ENCODE measurements around the gene GSTM4.
A peak's percentile ranks its signal among the peaks of the same experiment; 100 is the strongest.
"Not testable (repeated sequence)": the region's sequence is repeated elsewhere in the genome, so short reads cannot be mapped to it uniquely, and the experiment has no call there.

GSTM4 gene

GRCh38 chr1:109658533-109659042, 2.7 kb downstream of the GSTM4 start:
- peak in 1 of 2 experiments; percentile 25 for DNase-seq (ENCODE audit: low read depth in 1 of 2, low spot score in 1 of 2)
- TF ChIP-seq, protein P1, sequence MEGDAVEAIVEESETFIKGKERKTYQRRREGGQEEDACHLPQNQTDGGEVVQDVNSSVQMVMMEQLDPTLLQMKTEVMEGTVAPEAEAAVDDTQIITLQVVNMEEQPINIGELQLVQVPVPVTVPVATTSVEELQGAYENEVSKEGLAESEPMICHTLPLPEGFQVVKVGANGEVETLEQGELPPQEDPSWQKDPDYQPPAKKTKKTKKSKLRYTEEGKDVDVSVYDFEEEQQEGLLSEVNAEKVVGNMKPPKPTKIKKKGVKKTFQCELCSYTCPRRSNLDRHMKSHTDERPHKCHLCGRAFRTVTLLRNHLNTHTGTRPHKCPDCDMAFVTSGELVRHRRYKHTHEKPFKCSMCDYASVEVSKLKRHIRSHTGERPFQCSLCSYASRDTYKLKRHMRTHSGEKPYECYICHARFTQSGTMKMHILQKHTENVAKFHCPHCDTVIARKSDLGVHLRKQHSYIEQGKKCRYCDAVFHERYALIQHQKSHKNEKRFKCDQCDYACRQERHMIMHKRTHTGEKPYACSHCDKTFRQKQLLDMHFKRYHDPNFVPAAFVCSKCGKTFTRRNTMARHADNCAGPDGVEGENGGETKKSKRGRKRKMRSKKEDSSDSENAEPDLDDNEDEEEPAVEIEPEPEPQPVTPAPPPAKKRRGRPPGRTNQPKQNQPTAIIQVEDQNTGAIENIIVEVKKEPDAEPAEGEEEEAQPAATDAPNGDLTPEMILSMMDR (IDR thresholded peaks at IDR 0.05; ENCODE audit: insufficient read depth, low read length) = no peak
- no peak for TF ChIP-seq REST (IDR thresholded peaks at IDR 0.05; ENCODE audit: insufficient replicate concordance, low read depth)
- TF ChIP-seq POLR2AphosphoS5 (IDR thresholded peaks at IDR 0.05; ENCODE audit: low read depth) = peak; percentile 19; the same call in 1 of the 2 replicates
- Histone ChIP-seq H3K4me3 (replicated peaks; ENCODE audit: insufficient read depth, low read length) (no peak overlapping the region), H3K27ac (replicated peaks) (no peak overlapping the region), H3K27me3 (ENCODE audit: insufficient read depth, poor library complexity, severe bottlenecking) (no peaks in the 10 kb centered on the region)

GRCh38 chr1:109659145-109659544, 3.2 kb downstream of the GSTM4 start:
- Histone ChIP-seq H3K4me3 (replicated peaks; ENCODE audit: insufficient read depth, low read length) (no peak overlapping the region), H3K27ac (replicated peaks) (no peak overlapping the region), H3K27me3 (ENCODE audit: insufficient read depth, poor library complexity, severe bottlenecking) (no peaks in the 10 kb centered on the region)
- DNase-seq (ENCODE audit: low read depth in 1 of 2, low spot score in 1 of 2) = no peak
- TF ChIP-seq GABPA (IDR thresholded peaks at IDR 0.05; ENCODE audit: low read depth) (no peak), POLR2AphosphoS5 (IDR thresholded peaks at IDR 0.05; ENCODE audit: low read depth) (no peak), SPI1 (IDR thresholded peaks at IDR 0.05; ENCODE audit: borderline replicate concordance, low read depth) (no peak), REST (IDR thresholded peaks at IDR 0.05; ENCODE audit: insufficient replicate concordance, low read depth) (no peak)
- TF ChIP-seq, protein P1 (IDR thresholded peaks at IDR 0.05; ENCODE audit: insufficient read depth, low read length) = no peak

DNA sequence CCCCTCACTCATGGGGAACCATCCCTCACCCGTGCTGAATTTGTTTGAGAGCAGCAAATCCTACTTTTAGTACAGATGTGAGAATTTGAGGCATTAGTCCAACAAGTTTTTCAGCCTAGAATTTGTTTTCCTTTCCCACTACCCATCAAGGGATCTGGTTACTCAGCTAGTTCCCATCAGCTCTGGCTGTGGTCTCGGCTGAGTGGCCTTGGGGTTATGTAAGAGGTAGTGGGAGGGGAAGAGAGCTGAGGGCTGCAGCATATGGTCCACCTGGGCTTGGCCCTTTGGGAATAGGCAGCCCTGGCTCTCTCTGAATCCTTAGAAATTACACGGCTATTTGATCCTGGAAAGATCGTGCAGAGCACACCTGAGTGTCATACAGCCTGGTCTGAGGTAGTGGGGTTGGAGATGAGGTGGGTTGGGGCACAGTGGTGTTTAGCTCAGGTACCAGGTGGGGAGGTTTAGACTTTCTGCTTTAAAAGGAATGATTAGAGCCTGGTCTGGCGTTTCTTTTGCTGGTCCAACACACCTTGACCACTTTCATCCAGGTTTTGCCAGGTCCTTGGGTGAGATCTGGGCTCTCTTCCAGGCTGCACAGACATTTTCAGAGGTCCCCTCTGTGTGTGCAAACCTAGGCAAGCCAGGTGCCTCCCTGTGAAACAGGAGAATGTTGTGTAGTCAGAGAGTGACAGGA, 4.2 kb downstream of the GSTM4 start:
- DNase-seq (ENCODE audit: low read depth in 1 of 2, low spot score in 1 of 2) = peak in 1 of 2 experiments; percentile 63
- H3K27ac ChIP-seq (replicated peaks) = no peak overlapping the region
- peak; percentile 2; the same call in 1 of the 2 replicates for TF ChIP-seq SPI1 (IDR thresholded peaks at IDR 0.05; ENCODE audit: borderline replicate concordance, low read depth)
- no peak for TF ChIP-seq POLR2AphosphoS5 (IDR thresholded peaks at IDR 0.05; ENCODE audit: low read depth)
- no peaks in the 10 kb centered on the region for H3K27me3 ChIP-seq (ENCODE audit: insufficient read depth, poor library complexity, severe bottlenecking)
- H3K4me3 ChIP-seq (replicated peaks; ENCODE audit: insufficient read depth, low read length) = no peak overlapping the region

DNA sequence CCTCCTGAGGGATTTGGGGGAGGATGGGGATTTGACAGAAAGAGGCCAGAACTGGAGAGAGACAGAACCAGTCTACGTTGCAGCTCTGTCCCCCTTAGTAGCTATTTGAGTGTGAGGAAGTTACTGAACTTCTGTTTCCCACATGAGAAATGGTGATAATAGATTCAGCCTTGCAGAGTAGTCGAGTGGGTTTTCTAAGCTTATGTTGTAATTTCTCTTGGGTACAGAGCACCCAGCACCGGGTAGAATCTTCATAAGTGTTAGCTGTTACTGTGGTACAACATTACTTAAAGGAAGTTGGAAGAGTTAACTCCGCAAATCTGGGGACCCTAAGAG, 4.8 kb downstream of the GSTM4 start:
- not testable (repeated sequence) for H3K27ac ChIP-seq (replicated peaks); H3K27me3 ChIP-seq (ENCODE audit: insufficient read depth, poor library complexity, severe bottlenecking); H3K4me3 ChIP-seq (replicated peaks; ENCODE audit: insufficient read depth, low read length)
- peak; percentile 59; the same call in 1 of the 2 replicates for TF ChIP-seq SPI1 (IDR thresholded peaks at IDR 0.05; ENCODE audit: borderline replicate concordance, low read depth)
- DNase-seq (ENCODE audit: low read depth in 1 of 2, low spot score in 1 of 2) = peak in 1 of 2 experiments; percentile 48

- no peak for TF ChIP-seq REST (IDR thresholded peaks at IDR 0.05; ENCODE audit: insufficient replicate concordance, low read depth)
- TF ChIP-seq SPI1 (IDR thresholded peaks at IDR 0.05; ENCODE audit: borderline replicate concordance, low read depth) = no peak
- TF ChIP-seq, protein P1 (IDR thresholded peaks at IDR 0.05; ENCODE audit: insufficient read depth, low read length) = no peak
- TF ChIP-seq GABPA (IDR thresholded peaks at IDR 0.05; ENCODE audit: low read depth) = no peak
- no peak for TF ChIP-seq POLR2AphosphoS5 (IDR thresholded peaks at IDR 0.05; ENCODE audit: low read depth)
- Histone ChIP-seq H3K4me3 (replicated peaks; ENCODE audit: insufficient read depth, low read length) (no peak overlapping the region), H3K27ac (replicated peaks) (no peak overlapping the region), H3K27me3 (ENCODE audit: insufficient read depth, poor library complexity, severe bottlenecking) (no peaks in the 10 kb centered on the region)
- DNase-seq (ENCODE audit: low read depth in 1 of 2, low spot score in 1 of 2) = no peak
Observed at GRCh38 chr1:109661391-109661790, 5.5 kb downstream of the GSTM4 start.
